Kidney capillary endothelial cell (primary cell): Measurements from ENCODE around the gene SPTBN1.

ENCODE experiments used
- DNase-seq: peaks from one replicate; pipeline ENCODE4 v3.0.0-alpha.2; 2018; ENCODE audit warnings: low spot score

Gene SPTBN1

GRCh38 chr2:54574107-54574859 lies 118.2 kb downstream of the SPTBN1 start:
- DNase-seq = no peak

GRCh38 chr2:54574860-54575247 lies 118.7 kb downstream of the SPTBN1 start:
- no peak for DNase-seq

DNA sequence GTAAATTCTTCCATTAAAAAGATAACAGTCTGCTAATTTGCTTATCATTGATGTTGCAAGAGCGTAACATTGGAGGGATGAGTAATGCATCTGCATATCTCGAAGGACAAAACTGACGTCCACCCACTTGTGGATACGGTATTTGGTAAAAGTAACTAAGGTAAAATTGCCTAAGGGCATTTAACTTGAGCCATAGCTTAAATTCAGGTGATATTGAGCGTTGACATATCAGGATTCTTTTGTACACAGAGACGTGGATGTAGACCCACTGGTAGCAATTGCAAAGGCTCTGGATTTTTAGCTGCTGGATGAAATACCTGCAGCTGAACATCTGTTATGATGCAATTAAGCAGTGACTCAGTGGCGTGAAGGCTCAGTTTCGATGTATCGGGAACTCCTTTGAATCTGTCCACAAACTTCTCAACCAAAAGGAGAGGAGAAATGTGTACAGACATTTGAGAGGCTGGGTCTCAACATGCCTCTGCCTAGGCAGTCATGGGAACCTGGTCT lies 119.3 kb downstream of the SPTBN1 start:
- no peak for DNase-seq

DNA sequence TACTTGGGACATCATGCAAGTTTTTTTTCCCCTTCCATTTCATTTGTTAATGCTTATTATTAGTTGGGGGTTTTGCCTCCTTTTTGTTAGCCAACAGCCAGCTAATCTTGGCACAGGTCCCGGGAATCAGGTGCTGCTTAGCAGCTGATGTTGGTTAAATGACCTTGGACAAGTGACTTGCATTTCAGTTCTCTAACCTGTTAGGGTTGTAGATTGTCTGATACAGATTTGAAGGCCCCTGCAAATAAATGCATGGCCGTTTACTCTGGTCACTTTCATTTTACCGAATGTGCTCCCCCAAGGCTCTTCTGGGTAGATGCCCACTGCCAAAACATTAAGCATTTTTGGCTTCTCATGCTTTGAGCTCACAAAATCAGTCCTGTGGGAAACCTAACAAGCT lies 120.9 kb downstream of the SPTBN1 start:
- DNase-seq = no peak

GRCh38 chr2:54577944-54578647 lies 122.0 kb downstream of the SPTBN1 start:
- DNase-seq = no peak

GRCh38 chr2:54578648-54579045 lies 122.5 kb downstream of the SPTBN1 start:
- DNase-seq = no peak

DNA sequence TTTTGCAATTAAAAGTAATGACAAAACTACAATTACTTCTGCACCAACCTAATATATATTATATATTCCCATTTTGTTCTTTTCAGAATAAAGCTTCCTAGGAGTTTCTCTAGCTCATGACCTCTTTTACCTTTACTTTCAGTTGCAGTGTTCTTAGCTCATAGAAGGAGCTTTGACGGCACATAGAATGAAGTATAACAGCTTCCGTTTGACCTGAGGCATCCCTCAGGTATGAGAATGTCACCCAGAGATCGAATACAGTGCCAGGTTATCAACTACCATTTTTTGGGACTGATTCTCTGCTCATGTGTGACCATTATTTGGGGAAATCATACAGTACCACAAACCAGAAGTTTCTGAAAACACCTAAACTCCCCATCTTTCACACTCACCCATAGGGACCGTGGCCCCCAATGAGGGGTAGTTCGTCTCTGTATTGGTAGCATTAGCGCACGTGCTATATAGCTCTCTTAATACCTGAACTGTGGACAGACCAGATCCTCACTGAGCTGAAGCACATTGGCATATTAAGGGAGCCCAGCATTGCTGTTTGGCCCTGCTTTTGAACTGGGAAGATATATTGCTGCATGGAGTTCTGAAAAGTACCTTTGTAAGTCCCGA lies 123.0 kb downstream of the SPTBN1 start:
- no peak for DNase-seq

DNA sequence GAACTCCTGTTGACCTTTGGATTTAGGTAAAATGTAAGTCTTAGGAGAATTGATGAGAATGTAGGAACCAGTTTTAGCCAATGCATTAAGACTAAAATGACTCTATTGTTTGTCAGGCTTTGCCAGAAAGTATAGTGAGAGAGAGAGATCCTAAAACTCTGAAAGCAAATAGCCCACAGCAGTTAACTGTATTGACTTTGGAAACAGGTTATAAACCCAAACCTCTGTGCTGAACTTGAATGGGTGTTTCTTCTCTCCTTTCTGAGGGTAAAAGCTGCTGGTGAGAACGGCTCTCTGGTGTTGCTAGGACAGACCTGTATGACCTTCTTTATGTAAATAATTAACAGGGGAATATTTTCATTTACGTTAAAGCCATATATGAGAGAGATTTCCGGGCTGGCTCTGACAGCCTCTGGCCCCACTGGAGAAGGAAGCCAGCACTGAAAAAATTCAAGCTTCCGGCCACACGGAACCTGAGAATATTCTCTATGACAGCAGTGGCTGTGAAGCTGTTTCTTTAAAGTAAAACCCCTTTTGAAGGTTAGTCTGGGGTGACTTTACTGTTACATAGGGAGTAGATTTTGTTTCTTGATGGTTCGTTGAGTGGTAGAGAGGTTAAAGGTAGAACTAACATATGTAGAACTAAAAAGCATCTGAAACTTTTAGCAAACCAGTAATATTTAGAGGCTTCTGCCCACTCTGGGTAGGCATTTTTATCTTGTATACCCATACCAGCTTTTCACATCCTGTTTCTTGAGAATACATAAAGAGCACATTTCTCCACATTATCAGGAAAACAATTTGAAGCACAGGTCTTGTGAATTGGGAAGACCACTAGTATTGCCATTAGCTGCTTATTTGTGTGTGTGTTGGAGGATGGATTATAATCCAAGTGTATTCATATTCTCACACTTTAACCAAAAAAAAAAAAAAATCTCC lies 123.8 kb downstream of the SPTBN1 start:
- no peak for DNase-seq

DNA sequence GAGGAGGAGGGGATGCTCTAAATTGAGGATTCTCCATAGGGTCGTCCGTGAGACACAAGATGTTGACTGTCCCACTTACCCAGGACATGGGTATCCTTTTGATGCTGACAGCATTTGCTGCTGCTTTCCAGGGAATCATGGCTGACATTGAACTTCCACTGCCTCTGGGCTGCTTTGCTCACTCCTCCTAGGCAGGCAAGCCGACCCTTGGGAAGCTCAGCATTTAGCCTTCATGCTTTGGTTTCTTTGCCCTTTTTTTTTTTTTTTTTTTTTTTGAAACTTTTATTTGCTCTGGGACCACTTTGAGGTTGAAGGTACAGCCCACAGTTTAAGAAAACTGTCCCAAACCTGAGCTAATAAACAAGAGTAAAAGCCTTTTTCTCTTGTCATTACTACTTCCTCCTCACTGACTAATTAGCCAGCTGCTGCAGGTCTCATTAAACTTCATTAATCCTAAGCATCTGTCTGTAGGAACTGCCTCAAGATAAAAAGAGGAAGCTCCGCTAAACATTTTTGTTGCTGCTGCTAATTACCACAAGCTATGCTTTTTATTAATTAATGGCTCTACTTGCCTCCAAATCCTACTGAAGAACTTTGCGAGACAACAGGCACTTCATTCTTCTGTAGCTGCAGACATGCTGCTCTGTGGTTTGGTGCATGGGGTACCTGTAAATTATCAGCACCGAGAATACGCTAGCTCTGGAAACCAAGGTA lies 125.4 kb downstream of the SPTBN1 start:
- no peak for DNase-seq

DNA sequence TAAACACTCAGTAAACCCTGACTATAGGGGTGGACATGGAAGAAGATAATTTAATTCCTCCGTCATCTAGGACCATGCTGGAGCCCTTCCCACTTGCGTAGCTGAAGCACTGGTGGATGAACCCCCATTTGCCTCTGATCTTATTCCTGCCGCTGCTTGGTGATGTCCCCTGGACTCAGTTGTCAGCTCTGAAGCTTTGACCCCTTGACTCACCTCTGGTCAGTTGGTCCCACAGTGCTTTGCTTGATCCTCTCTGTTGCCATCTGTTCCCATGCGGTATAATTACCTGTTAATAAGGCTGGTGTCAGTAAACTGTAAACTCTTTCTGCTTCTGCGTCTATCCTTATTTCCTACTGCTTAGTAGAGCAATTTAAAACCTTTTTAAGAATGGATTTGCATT lies 126.9 kb downstream of the SPTBN1 start:
- DNase-seq = no peak

DNA sequence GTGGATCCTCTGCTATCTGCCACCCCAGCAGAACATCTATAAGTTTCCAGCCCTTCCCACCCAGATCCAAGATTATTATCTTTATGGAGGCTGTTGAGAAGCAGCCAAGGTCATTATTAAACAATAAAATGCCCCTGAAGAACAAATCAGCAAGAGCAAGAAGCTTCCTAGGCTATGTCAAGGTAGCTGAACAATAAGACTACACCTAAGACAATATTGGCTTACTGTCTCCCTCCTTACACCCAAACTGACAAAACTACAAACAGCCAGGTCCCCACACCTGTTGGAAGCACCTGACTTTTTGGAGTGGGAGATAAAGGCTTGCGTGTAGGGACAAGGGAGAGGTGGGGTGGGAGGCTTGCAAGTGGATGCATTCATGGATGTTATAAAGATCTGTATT lies 128.5 kb downstream of the SPTBN1 start:
- DNase-seq = no peak

GRCh38 chr2:54585136-54585733 lies 129.1 kb downstream of the SPTBN1 start:
- DNase-seq = no peak

DNA sequence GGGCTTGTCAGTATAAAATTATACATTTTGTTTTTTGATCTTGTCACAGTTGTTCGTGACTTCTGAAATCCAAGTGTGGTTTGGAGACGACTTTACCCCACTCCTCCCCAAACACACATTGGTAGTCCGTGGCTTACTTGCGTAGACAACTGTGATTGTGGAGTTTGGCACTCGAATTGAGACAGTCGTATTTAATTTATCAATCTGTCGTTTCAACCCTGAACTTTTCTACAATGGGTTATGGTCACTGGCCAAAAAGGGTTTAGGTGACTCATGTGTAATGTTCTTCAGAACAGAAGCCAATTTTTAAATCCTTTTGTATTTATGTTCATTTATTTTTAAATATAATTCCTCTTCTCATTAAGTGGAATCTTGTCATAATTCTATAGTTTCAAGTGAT lies 129.9 kb downstream of the SPTBN1 start:
- no peak for DNase-seq

DNA sequence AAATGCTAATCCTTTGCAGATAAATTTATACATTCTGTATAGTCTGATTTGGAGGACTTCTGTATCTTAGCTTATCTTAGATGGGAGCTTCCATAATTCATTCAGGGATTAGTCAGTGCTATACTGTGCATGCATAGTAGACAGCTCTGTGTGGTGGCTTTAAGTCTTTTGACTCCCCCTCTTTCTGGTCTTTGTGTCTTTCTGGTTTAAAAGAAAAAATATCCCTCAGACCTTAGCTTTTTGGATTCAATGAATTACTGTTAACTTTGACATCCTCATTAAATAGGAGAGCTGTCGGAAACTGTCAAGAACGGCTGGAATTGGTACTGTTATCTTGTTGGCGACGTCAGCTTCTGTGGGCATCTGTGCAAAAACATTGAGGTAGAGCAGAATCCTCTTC lies 130.4 kb downstream of the SPTBN1 start:
- DNase-seq = no peak

- DNase-seq = no peak
These were observed 131.3 kb downstream of the SPTBN1 start for GRCh38 chr2:54587171-54588016.

- no peak for DNase-seq
These were observed 132.2 kb downstream of the SPTBN1 start for GRCh38 chr2:54588244-54588899.

DNA sequence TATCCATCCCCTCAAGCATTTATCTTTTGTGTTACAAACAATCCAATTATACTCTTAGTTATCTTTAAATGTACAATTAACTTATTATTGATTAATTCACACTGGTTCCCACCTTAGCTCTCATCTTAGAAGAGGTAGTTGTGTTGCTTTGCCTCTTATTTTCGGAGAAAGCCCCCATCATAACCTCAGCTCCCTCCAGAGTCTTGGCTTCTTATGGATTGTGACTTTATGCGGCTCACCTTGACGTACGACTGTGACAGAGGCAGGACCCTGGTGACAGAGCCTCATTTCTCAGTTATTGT lies 132.9 kb downstream of the SPTBN1 start:
- DNase-seq = no peak

- peak; percentile 96 for DNase-seq
These were observed 133.5 kb downstream of the SPTBN1 start for GRCh38 chr2:54589340-54590215.
